H54 (cell line): ENCODE measurements around the gene DCDC1.
"Not testable (repeated sequence)": the region's sequence is repeated elsewhere in the genome, so short reads cannot be mapped to it uniquely, and the experiment has no call there.

Source experiments
- DNase-seq: peaks from one replicate; pipeline ENCODE4 v3.0.0; 2011; ENCODE audit warnings: low spot score, mixed read lengths; ENCODE audit not compliant: insufficient read length
- FAIRE-seq: peaks from 3 replicates; lab custom pipeline; 2011; peaks lifted over from hg19 to GRCh38; lab: Jason Lieb, UNC
- POLR2A ChIP-seq: IDR thresholded peaks from 2 replicates; pipeline ENCODE4 v1.6.1; 2011; ENCODE audit warnings: low read depth, mild to moderate bottlenecking, low read length

DCDC1 gene

DNA sequence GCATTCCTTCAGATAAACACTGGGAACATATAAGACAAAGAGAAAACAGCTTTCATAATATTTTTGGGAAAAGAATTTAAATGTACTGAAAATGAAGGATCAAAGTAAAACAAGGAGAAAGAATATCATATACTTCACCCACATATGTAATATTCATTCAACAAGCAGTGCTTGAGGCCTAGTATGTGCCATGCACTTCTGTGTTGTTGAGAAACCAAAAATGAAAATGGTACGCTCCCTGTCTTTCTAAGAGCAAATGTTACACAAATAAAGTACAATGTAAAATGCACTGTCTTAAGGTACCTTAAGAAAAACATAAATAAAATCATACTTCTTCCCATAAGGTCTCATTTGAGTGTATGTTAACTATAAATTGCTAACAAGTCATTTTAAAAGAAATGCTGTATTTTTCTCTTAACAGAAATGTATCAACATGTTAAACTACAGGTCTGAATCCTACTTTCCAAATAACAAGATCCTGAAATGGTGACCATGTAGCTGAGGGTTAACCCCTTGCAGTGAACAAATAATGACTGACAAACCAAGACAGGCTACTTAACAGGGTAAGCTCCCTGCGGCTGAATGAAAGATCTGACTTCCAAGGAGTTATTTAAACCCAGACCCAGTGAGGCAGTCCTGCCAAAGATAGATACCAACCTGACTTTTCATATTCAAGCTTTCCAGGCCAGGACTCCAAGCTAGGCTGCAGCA is 377.6 kb downstream of the DCDC1 start:
- no peak for DNase-seq
- no peak for FAIRE-seq
- no peak for TF ChIP-seq POLR2A

DNA sequence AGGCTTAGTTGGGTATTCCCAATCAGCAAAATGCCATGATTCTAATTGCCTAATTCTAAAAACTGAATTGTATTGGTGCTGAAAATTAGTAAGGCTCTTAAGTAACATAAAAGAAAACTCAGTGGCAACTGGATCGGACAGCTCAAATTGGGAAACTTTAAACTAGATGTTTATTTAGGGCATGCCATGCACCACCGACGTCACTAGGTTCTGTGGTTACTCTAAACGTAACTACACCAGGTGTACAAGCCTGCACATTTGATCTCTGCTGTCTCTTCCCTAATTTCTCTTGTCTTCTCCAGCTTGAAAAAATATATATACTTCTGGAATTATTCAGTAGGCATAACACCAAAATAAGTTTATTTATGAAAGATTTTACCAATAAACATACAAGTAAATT is 378.2 kb downstream of the DCDC1 start:
- TF ChIP-seq POLR2A, result no peak
- FAIRE-seq, result no peak
- no peak for DNase-seq

DNA sequence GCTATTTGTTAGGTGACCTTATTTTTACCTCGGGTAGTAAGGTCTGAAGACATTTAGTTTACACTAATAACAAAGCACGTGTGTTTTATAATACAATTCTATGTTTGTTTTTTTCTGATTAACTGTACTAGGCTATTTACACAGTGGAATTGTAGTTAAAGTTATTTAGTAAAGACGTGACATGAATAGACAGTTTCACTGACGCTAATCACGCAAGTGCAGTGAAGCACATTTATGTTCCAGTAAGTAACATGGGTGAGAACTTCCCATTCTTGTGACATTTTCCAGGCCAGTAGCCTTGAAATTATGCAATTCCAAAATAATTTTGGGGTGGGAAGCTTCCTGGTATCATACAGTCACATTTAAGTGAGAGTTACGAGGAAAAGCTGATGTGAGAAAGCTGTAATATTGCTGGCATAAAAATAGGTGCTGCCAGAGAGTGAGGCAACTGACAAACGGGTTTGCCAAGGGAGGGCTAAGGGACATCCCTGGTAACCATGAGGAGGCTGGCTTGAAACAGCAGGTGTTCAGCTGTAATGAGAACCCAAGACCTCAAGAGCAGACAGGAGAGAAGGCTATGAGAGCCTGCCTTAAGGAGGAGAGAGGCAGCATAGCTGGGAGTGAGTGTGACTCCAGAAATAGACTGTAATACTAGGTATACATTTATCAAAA is 378.8 kb downstream of the DCDC1 start:
- DNase-seq (no peak), FAIRE-seq (no peak)
- TF ChIP-seq POLR2A, result no peak

DNA sequence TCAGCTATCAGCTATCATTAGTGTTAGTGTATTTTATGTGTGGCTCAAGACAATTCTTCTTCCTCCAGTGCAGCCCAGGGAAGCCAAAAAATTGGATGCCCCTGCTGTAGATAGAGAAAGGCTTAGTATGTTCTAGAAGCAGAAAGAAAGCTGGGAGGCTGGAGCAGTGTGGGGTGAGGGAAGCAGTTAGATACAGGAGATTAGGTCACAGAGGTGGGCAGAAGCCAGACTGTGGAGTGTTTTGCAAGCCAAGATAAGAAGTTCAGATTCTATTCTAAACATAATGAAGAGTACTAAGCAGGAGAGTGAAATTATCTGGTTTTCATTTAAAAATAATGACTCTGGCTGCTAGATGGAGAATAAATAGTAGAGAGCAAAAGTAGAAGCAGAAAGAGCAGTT is 381.7 kb downstream of the DCDC1 start:
- no peak for DNase-seq
- no peak for FAIRE-seq
- TF ChIP-seq POLR2A, result no peak

DNA sequence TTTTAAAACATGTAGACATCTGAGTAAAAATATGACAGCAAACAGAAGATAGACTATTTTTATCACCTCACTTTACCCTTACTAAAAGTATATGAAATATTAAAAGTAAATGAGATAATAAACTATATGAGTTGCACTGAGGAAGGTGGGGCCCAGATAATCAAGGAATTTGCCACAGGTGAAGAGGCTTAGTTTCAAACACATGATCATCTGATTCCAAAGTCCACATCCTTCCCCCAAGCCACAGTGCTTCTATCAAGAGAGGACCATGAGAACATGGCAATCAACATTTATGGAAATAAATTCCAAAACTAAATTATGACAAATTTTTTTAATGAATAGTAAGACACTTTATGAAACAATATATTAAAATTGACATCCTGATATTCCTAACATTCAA is 384.0 kb downstream of the DCDC1 start:
- TF ChIP-seq POLR2A, result no peak
- DNase-seq, result no peak
- FAIRE-seq, result no peak

DNA sequence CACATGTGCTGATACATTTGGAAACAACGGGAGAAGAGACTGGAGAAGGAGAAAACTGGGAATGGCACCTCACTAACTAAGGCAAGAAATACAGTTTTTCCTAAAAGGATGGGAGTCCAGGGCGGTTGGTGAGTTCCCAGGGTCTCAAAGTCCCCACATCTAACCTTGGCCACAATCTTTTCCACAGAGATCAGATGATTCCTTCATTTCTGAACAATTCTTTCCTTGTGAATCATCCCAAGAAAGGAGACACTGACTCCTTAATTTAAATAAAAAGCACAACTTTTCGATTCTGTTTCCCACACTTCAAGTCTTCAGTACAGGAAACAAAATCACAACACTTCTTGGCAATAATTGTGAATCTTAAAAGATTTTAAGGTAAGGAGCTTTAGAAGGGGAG is 384.7 kb downstream of the DCDC1 start:
- FAIRE-seq (no peak), DNase-seq (no peak)
- TF ChIP-seq POLR2A, result no peak

DNA sequence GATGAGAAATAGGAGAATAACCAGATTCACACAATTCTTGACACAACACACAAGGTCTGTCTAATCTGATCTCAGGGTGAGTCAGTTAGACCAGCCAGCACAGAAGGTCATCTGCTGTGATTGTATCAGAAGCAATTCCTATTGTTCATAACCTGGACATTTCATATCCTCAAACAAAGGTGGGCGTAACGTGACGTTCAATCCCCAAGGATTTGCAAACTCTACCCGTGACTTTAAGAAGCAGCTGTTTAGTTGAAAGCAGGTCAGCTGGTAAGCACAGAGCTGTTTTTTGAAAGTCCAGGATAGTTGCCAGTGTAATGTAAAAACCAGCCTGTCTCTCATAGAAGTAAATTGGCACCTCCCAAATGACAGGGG is 385.1 kb downstream of the DCDC1 start:
- FAIRE-seq (no peak), DNase-seq (no peak)
- no peak for TF ChIP-seq POLR2A

DNA sequence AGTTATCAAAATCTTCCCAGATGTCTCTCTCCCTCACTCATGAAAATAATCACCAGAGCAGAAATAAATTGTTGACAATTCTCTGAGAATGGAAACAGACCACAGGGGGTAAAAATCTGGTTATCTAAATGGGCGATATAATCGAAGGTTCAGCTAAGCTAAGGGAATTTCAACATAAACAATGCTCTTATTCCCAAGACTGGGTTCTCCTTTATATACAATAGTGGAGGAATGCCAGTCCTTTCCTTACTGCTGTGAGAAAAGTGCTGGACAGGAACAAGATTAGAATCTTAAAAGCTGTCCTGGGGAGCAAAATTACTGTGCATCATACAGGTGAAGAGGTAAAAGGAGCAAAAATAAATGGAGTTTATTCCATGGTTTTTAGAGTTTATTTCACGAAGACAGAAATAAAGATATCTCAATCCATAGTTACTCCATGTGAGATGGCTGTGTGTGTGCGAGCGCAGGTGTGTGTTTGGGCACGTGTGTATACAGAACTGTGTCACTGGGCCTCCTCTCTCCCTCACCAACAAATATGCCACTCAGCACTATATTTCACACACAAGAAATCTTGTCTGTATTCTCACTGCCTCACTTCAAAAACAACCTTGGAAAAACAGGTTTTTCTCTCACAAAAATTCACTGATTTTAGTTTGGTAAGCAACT is 385.6 kb downstream of the DCDC1 start:
- no peak for TF ChIP-seq POLR2A
- DNase-seq (no peak), FAIRE-seq (no peak)

DNA sequence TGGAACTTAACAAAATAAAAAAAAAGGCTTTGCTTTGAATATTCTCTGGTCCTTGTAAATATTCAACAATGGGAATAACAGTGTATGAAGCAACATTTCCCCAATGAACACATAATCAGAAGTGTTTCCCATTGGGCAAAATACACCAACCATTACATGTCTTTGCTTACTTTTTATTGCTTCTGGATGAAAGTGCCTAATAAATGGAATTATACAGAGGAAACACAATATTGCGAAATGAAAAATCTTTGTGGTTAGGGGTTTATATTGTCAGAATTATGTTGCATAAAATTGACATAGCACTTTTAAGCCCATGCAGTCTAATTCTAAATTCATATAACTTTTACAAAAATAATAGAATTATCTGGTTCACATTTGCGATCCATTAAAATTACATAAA is 386.4 kb downstream of the DCDC1 start:
- DNase-seq, result no peak

DNA sequence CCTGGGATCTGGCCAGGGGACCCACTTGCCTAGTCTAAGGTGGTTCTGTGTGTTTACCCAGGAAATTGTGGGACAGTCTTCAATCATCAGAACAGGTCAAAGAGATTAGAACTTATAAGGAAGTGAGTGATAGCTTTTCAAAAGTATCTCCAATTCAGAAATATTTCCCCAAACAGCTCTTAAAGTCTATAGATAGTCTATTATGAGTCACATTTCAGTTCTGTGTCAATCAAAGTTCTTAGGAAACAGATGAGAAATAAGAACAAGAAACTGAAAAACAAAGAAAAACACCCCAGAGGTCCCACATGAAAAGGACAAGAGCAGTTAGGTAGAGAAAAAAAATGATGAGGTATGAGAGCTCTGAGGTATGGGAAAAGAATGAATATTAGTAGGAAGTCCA is 402.0 kb downstream of the DCDC1 start:
- no peak for FAIRE-seq
- TF ChIP-seq POLR2A, result no peak
- DNase-seq, result no peak

More for the DNA sequence above, 386.4 kb downstream of the DCDC1 start:
- no peak for TF ChIP-seq POLR2A
- no peak for FAIRE-seq

DNA sequence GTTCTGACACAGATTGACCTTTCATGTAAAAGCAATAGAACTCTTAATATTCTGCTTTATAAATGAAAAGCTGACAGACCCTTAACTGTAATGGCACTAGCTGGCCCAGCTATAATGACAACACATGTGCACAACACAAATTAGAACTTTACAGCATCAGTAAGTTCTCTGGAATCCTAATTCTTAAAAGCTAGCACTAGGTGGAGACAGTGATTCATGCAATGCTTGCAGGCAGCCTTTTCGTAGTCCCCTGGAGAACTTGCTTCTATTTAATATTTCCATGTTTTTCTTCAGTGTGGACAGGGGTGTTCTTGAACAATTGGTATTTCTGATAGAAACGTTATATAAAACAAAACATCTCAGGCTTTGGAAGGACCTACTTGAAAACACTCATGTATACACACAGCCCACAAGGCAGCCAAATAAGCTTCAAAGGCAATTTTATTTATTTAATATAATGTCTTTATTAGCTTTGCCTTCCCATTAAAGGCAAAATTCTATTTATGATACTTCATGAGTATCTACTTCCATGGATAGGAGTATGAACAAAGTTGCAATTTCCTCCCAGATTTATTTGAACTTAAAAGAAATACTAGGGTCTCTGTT is 409.0 kb downstream of the DCDC1 start:
- FAIRE-seq (no peak), DNase-seq (no peak)
- no peak for TF ChIP-seq POLR2A

DNA sequence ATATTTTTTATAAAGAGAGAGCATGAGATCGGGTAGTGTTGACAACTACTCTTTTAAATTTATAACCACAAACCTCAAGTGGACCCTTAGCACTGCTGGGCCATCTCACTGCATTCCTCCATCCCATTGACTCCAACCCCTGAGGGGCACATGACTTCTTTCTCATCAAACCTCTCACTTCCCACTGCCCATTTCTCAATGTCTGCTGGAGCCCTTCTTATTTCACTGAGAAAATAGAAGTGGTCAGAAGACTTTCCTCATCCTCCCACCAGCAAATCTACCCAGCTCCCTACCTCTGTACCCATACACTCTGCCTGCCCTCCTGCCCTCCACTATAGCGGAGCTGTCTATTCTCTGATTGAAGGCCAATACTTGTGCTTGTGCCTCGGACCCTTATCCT is 412.8 kb downstream of the DCDC1 start:
- FAIRE-seq (no peak), DNase-seq (no peak)
- TF ChIP-seq POLR2A, result no peak

DNA sequence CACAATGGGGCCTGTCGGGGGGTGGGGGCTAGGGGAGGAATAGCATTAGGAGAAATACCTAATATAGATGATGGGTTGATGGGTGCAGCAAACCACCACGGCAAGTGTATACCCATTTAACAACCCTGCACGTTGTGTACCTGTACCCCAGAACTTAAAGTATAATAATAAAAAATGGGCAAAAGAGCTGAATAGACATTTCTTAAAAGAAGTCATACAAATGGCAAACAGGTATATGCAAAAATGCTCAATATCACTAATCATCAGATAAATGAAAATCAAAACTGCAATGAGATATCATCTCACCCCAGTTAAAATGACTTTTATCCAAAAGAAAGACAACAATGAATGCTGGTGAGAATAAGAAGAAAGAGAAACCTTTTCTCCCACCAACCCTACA is 419.7 kb downstream of the DCDC1 start:
- TF ChIP-seq POLR2A, result no peak
- no peak for FAIRE-seq
- DNase-seq, result no peak

DNA sequence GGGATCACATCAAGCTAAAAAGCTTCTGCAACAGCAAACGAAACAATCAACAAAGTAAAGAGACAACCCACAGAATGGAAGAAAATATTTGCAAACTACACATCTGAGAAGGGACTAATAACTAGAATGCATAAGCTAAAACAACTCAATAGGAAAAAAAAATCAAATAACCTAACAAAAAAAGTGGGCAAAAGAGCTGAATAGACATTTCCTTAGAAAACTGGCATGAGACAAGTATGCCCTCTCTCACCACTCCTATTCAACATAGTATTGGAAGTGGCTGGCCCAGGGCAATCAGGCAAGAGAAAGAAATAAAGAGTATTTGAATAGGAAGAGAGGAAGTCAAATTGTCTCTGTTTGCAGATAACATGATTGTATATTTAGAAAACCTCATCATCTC is 421.8 kb downstream of the DCDC1 start:
- not testable (repeated sequence) for FAIRE-seq

More for the DNA sequence above, 421.8 kb downstream of the DCDC1 start:
- not testable (repeated sequence) for DNase-seq
